Measurements from ENCODE around the gene ADGRA3. TPM values are rescaled to one million over a fixed set of nuclear protein-coding genes. Genes with fewer than 3 reads are reported as not detected.

Gene ADGRA3
- total and polyA plus RNA-seq, 3 donors from 2014 or later: 22.9 to 41.7 (median 36.8) TPM

- DNase-seq: no peak
- Histone ChIP-seq H3K4me1 (peaks cover 3% of the 10 kb centered on the region), H3K27ac (no peak overlapping the region), H3K36me3 (ENCODE audit: low read depth, missing control alignments) (no peaks in the 10 kb centered on the region), H3K27me3 (no peaks in the 10 kb centered on the region), H3K4me3 (no peak overlapping the region), H3K9me3 (no peaks in the 10 kb centered on the region)
- intact Hi-C loops (cut with DNase I; ENCODE audit: low total_unique reads): no loop called here
- no peak for TF ChIP-seq CTCF (IDR thresholded peaks at IDR 0.05)
- no peak for TF ChIP-seq POLR2A (IDR thresholded peaks at IDR 0.05)
- 96% methylated on average over 4 of the region's 4 CpGs for WGBS, 2 donors
Observed at GRCh38 chr4:22504922-22505321, 10.9 kb downstream of the ADGRA3 start.

GRCh38 chr4:22504447-22504846, 11.4 kb downstream of the ADGRA3 start:
- H3K9me3 ChIP-seq: no peaks in the 10 kb centered on the region
- TF ChIP-seq CTCF (IDR thresholded peaks at IDR 0.05) (no peak), POLR2A (IDR thresholded peaks at IDR 0.05) (no peak)
- H3K4me1 ChIP-seq: peaks cover 3% of the 10 kb centered on the region
- H3K27ac ChIP-seq: no peak overlapping the region
- WGBS, 2 donors: 84 to 91% methylated on average over 5 of the region's 5 CpGs
- H3K4me3 ChIP-seq: no peak overlapping the region
- DNase-seq: no peak
- intact Hi-C loops (cut with DNase I; ENCODE audit: low total_unique reads): no loop called here
- no peaks in the 10 kb centered on the region for H3K36me3 ChIP-seq (ENCODE audit: low read depth, missing control alignments)
- no peaks in the 10 kb centered on the region for H3K27me3 ChIP-seq

GRCh38 chr4:22502895-22503814, 12.7 kb downstream of the ADGRA3 start:
- no peak for DNase-seq
- intact Hi-C loops (cut with DNase I; ENCODE audit: low total_unique reads): no loop called here
- WGBS, 2 donors: 94 to 98% methylated on average over 3 of the region's 3 CpGs

GRCh38 chr4:22501715-22502095, 14.2 kb downstream of the ADGRA3 start:
- H3K4me1 ChIP-seq: peaks cover 3% of the 10 kb centered on the region
- WGBS, 2 donors: 61 to 63% methylated on average over 3 of the region's 3 CpGs
- no peak for DNase-seq
- H3K36me3 ChIP-seq (ENCODE audit: low read depth, missing control alignments): no peaks in the 10 kb centered on the region
- no peak overlapping the region for H3K4me3 ChIP-seq
- intact Hi-C loops (cut with DNase I; ENCODE audit: low total_unique reads): no loop called here
- H3K27me3 ChIP-seq: no peaks in the 10 kb centered on the region
- TF ChIP-seq POLR2A (IDR thresholded peaks at IDR 0.05): no peak
- TF ChIP-seq CTCF (IDR thresholded peaks at IDR 0.05): no peak
- no peaks in the 10 kb centered on the region for H3K9me3 ChIP-seq
- no peak overlapping the region for H3K27ac ChIP-seq

More at GRCh38 chr4:22502895-22503814, 12.7 kb downstream of the ADGRA3 start:
- Histone ChIP-seq H3K4me3 (no peak overlapping the region), H3K27ac (no peak overlapping the region), H3K9me3 (no peaks in the 10 kb centered on the region), H3K4me1 (peaks cover 3% of the 10 kb centered on the region), H3K36me3 (ENCODE audit: low read depth, missing control alignments) (no peaks in the 10 kb centered on the region), H3K27me3 (no peaks in the 10 kb centered on the region)
- TF ChIP-seq POLR2A (IDR thresholded peaks at IDR 0.05) (no peak), CTCF (IDR thresholded peaks at IDR 0.05) (no peak)
